T-helper 22 cell (primary cell): Measurements from ENCODE around the gene SPATA12.

Source experiments
- DNase-seq: peaks from one replicate; pipeline ENCODE4 v3.0.0-alpha.2; 2020; ENCODE audit warnings: low read depth

SPATA12 gene

DNA sequence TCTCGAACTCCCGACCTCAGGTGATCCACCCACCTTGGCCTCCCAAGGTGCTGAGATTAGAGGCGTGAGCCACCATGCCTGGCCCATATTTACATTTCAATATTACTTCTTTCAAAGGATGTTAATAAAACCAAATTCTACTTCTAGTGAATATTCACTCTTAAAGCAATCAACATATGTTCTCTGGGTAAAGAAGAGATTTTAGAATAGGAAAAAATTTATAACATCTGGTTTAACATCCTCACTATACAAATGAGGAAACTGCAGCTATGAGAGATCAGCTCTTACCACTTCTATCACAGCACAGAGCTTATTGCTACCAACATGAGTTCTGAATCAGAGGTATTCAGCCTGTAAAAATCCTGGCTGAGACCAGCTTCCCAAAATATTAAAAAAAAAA, 56.0 kb downstream of the SPATA12 start:
- DNase-seq, result no peak

DNA sequence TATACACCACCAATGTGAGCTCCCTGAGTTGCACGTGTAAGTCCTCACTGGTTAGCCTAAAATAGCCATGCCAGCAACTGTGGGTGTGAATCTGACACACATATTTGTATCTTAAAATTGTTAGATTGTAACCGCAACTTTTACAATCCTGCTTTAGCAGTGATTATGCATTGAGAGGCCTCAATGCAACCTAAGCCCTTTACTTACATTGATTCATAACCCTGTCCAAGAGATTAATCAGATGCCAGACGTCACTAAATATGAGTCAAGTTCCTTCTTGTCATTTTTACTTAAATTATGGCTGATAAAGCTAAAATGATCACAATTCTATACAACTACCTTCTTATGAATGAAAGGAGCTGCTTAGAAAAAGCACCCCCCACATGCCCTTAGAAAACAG, 57.8 kb downstream of the SPATA12 start:
- no peak for DNase-seq

DNA sequence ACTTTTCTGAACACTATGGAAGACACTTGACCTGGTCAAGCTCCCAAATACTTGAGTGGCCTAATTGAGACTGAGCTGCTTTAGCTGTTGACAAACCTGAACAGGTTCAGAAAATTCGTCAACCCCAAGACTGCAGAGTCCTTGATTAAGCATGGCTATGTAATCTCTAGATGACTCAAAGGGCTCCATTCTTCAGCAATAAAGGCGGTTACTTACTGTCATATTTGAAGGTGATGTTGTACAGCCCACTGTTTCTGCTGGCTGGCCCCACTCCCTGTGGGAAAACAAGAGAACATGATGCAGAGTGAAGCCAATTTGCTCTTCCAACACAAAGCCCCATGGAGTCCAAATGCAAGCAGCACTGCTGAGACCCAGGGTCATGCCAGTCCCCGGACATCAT, 59.6 kb downstream of the SPATA12 start:
- no peak for DNase-seq

DNA sequence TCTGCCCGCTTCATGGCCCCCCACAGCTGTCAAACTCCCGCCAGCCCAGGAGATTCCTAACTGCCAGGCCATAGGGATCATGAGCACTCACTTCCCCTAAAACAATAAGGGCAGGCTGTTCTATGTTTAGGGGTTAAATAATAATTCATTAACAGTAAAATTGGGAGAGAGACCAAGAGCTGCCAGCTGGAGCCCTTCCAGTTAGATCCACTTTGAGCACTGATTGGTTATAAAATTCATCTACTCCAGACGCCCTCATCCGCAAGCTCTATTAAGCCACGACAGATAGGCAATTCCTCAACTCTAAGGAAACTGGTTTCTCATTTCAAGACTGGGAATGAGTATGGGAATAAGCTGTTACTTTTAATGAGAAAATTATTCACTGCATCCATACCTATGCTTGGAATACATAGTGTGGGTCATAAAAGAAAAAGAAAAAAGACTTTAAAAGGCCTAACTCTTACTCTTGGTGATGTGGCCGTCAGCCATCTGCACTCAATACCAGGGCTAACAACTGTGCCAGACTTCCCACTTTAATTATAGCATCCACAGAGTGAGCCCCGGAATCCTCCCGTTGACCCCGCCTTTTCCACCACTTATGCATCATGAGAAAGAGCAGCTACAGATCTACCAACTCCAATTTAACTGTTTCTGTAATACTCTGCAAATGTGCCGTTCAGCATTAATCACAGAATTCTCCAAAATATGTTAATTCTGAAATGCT, 60.1 kb downstream of the SPATA12 start:
- DNase-seq, result no peak
